GM12864 (cell line): ENCODE results near the gene LRP11.
A peak's percentile ranks its signal among the peaks of the same experiment; 100 is the strongest.
"Not testable (repeated sequence)": the region's sequence is repeated elsewhere in the genome, so short reads cannot be mapped to it uniquely, and the experiment has no call there.

Source experiments
- DNase-seq: peaks from one replicate; pipeline ENCODE4 v3.0.0-alpha.2; 2011; ENCODE audit warnings: low read depth
- H3K4me3 ChIP-seq: 2 replicates; pipeline ENCODE4 v1.5.1; 2011; ENCODE audit warnings: mild to moderate bottlenecking, low read depth, low read length, control low read depth
- CTCF ChIP-seq: IDR thresholded peaks from 2 replicates; pipeline ENCODE4 v1.5.1; 2011; ENCODE audit warnings: low read depth, mild to moderate bottlenecking, moderate library complexity, low read length, control low read depth, inconsistent platforms; ENCODE audit errors: missing control alignments

LRP11 gene

GRCh38 chr6:149869275-149869892 lies 5.2 kb upstream of the LRP11 start:
- no peak for DNase-seq
- no peak overlapping the region for H3K4me3 ChIP-seq
- no peak for TF ChIP-seq CTCF

GRCh38 chr6:149867876-149868640 lies 3.9 kb upstream of the LRP11 start:
- no peak for TF ChIP-seq CTCF
- no peak overlapping the region for H3K4me3 ChIP-seq
- no peak for DNase-seq

- peak; percentile 46 for TF ChIP-seq CTCF
- DNase-seq: no peak
- H3K4me3 ChIP-seq: no peak overlapping the region; the same call in 1 of the 2 replicates
Observed at GRCh38 chr6:149864578-149865535, 698 bp upstream of the LRP11 start.

- no peak for TF ChIP-seq CTCF
- no peak for DNase-seq
- H3K4me3 ChIP-seq: peak overlapping the region; percentile 52
Observed at GRCh38 chr6:149862922-149863697, 1.0 kb downstream of the LRP11 start.

GRCh38 chr6:149862424-149862738 lies 1.8 kb downstream of the LRP11 start:
- DNase-seq, H3K4me3 ChIP-seq: not testable (repeated sequence)

GRCh38 chr6:149861603-149862423 lies 2.3 kb downstream of the LRP11 start:
- TF ChIP-seq CTCF: no peak
- no peak overlapping the region for H3K4me3 ChIP-seq
- no peak for DNase-seq
